ENCODE measurements around the gene KCNH8.

DNA sequence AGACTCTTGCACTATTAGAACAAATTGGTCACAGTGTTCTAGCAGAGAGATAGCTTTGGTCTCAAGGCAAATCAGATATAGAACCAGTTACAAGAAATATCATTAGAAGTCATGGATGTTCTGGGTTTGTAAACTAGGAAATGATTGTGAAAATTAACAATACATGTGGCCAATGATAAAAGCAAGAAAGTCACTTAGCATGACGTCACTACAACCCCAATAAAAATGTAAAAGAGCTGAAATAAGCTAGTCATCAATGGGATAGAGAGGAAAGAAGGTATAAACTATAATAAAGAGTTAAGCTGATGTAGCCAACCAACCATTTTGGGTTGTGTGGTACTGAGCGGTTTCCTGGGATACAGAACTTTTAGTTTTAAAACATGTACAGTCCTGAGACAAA, 32.1 kb upstream of the KCNH8 start:
- TF ChIP-seq, protein P1, sequence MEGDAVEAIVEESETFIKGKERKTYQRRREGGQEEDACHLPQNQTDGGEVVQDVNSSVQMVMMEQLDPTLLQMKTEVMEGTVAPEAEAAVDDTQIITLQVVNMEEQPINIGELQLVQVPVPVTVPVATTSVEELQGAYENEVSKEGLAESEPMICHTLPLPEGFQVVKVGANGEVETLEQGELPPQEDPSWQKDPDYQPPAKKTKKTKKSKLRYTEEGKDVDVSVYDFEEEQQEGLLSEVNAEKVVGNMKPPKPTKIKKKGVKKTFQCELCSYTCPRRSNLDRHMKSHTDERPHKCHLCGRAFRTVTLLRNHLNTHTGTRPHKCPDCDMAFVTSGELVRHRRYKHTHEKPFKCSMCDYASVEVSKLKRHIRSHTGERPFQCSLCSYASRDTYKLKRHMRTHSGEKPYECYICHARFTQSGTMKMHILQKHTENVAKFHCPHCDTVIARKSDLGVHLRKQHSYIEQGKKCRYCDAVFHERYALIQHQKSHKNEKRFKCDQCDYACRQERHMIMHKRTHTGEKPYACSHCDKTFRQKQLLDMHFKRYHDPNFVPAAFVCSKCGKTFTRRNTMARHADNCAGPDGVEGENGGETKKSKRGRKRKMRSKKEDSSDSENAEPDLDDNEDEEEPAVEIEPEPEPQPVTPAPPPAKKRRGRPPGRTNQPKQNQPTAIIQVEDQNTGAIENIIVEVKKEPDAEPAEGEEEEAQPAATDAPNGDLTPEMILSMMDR (IDR thresholded peaks at IDR 0.05; ENCODE audit: poor library complexity) = no peak
- TF ChIP-seq EZH2 (IDR thresholded peaks at IDR 0.05; ENCODE audit: borderline replicate concordance) = no peak
